ENCODE results near the gene TMEM135.
"Not testable (repeated sequence)": the region's sequence is repeated elsewhere in the genome, so short reads cannot be mapped to it uniquely, and the experiment has no call there.

The TMEM135 gene

DNA sequence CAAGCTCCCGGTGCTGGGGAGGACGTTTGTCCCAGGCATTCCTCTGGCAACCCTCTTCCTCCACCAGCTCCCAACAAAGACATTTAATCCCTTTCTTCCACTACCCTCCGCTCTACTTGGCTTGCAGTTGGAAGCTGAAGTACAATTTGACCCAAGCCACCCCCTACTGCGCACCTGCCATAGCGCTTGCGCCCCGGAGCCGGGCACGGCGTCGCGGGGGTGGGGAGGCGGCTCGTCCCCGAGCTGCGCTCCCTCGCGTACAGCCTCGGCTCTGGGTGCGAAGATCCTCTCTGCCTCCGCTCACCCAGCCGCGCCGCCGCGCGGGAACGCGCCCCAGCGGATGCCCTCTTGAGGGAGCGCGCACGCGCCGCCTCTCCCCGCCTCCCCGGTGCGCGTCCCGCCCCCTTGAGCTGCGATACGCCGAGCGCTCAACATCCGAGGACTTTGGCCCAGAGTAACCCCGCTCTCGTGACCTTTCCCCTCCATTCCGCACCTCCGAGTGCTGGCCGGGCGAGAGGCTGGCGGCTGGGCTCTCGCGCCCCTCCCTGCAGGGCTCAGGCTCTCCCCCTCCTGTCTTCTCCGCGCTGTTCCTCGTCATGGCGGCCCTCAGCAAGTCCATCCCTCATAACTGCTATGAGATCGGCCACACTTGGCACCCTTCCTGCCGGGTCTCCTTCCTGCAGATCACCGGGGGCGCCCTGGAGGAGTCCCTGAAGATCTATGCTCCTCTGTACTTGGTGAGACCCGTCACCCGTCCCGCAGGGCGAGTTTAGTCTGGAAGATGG, at the start of gene TMEM135:
TMEM135 (plus strand) TSS at position 485 of the 785 bp plus-strand sequence; CDS start at position 597, 112 bp downstream.
- peak; percentile 50 for DNase-seq (ENCODE audit: low read depth, low spot score)
- peak within 1 kb of the TSS; percentile 61 for H3K27ac ChIP-seq

DNA sequence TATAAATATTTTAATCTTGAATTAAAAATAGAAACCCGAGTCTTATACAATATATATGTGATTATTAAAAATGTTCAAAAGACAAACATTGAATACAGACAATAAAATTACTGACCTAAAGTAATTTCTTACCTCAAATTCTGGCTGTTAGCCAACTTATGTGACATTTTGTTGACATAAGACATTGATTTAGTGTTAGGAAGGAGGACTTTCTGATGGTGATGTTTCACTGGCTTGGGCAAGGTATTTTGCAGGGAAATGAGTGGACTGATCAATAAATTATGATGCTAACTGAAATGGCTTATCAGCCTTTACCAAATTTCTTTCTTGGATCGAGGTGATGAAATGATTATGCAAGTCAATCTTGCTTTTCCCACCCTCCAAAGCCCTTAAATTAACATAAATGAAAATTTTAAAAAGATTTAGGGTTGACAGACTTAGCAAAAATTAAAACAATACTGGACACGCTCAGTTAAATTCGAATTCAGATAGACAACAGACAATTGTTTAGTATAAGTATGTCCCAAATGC, 49.3 kb upstream of the TMEM135 start:
- no peak overlapping the region for H3K27ac ChIP-seq
- DNase-seq (ENCODE audit: low read depth, low spot score), result no peak

DNA sequence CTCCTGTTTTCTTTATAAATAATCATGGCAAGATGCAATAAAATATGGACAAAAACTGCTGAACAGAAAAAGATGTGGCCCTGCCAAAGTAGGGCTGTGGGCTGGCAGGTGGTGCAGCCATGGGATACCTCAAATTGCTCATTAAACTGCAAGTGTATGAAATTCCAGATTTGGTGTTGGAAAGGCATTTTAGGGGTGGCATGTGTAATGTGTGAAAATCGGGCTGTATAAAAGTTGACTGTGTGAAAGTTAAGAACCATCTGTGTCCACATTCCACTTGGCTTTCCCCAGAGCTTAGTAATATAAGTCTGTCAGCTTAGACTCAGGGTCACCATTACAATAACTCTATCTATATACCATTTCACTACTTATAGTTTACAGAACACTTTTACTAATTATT, 47.7 kb upstream of the TMEM135 start:
- DNase-seq (ENCODE audit: low read depth, low spot score), result no peak
- H3K27ac ChIP-seq, result no peak overlapping the region

DNA sequence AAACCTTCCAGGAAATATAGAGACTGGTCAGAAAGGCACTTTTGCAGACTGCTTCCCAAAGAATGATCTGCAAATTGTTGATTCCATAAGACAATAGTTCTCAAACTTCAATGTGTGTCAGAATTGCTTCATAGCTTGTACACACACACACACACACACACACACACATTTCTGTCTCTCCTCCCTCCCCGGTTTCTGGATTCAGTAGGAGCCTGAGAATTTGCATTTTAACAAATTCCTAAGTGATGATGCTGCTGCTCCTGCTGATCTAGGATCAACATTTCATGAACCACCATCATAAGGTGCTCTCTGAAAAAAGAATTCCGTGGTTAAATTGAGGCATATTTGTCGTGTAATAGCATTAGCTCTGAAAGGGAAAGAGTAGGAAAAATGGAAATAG, 47.2 kb upstream of the TMEM135 start:
- DNase-seq (ENCODE audit: low read depth, low spot score), result peak; percentile 50
- H3K27ac ChIP-seq, result no peak overlapping the region

DNA sequence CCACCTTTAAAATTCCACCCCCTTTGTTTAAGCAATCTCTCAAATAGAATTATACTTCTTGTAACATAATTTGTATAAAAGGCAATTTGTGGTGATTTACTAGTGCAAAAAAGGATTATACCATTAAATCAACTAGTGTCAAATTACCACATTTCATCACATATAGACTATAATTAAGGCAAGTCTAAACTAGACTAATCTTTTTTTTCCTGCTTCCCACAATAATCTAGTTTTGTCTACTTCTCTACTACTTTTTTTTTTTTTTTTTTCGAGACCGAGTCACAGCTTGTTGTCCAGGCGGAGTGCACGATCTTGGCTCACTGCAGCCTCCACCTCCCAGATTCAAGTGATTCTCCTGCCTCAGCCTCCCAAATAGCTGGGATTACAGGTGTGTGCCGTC, 46.4 kb upstream of the TMEM135 start:
- DNase-seq (ENCODE audit: low read depth, low spot score), result no peak
- no peak overlapping the region for H3K27ac ChIP-seq

DNA sequence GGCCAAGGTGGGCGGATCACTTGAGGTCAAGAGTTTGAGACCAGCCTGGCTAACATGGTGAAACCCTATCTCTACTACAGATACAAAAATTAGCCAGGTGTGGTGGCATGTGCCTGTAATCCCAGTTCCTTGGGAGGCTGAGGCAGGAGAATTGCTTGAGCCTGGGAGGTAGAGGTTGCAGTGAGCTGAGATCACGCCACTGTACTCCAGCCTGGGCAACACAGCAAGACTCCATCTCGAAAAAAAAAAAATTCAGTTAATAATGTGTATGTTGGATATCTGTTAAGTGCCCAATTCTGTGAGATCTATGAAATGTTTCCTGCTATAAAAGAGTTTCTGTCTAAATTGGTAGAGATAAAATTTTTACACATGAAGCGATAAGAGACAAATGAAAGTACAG, 45.4 kb upstream of the TMEM135 start:
- not testable (repeated sequence) for H3K27ac ChIP-seq; DNase-seq (ENCODE audit: low read depth, low spot score)

DNA sequence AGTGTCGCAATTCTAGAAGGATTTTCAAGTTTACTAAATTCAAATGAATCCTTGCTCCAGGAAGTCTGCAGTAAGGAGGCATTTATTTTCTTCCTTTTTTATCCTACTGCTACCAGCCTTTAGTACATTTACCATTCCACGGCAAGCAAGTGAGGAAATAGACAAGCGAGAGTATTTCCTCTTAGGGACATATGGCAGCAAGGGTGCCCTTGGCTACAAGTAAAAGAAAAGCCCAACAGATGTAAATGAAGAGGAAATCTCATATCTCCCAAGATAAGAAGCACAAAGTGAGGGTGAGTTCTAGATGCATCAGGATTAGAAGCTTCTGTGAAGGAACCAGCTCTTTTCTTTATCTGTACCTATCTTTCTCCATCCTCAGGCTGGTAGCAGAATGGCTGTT, 44.7 kb upstream of the TMEM135 start:
- DNase-seq (ENCODE audit: low read depth, low spot score), result no peak
- H3K27ac ChIP-seq, result no peak overlapping the region

DNA sequence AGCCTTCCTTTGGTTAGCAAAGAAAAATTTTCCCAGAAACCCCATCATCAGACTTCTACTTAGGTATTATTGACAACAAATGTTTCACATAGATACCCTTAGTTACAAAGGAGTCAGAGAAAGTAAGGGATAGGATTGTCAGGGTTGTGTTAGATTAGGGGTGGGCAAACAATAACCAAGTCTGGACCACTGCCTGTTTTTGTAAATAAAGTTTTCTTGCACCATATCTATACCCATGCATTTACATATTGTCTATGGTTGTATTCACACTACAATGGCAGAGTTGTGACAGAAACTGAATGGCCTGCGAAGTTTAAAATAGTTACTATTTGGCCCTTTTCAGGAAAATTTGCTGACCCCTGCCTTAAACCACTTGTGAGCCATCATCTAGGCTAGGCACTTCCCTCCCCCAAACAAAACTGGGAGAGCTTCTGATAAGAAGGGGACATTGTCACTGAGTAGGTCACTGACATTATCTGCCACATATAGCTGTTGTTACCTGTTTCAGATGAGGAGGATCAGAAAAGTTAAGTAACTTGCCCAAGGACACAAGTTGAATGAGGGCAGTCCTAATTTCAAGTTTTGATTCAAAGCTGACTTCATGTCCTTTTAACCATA, 40.7 kb upstream of the TMEM135 start:
- H3K27ac ChIP-seq, result no peak overlapping the region
- DNase-seq (ENCODE audit: low read depth, low spot score), result no peak

DNA sequence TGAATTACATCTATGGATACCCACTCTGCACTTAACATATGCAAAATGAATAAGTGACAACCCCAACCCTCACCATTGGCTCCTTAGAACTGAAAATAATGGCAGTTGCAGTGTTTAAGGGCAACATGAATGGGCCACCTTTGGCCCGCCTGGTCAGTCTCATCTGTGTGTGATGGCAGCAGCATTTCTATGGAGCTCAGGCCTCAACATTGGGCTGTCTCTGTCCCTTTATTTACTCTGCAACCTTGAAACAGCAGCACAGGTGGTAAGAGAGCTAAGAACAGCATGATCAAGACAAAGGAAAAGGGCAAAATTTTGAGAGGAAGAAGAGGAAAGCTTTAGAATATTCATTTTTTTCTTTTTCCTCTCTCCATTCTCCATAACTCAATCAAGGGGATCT, 38.3 kb upstream of the TMEM135 start:
- DNase-seq (ENCODE audit: low read depth, low spot score), result no peak
- no peak overlapping the region for H3K27ac ChIP-seq

DNA sequence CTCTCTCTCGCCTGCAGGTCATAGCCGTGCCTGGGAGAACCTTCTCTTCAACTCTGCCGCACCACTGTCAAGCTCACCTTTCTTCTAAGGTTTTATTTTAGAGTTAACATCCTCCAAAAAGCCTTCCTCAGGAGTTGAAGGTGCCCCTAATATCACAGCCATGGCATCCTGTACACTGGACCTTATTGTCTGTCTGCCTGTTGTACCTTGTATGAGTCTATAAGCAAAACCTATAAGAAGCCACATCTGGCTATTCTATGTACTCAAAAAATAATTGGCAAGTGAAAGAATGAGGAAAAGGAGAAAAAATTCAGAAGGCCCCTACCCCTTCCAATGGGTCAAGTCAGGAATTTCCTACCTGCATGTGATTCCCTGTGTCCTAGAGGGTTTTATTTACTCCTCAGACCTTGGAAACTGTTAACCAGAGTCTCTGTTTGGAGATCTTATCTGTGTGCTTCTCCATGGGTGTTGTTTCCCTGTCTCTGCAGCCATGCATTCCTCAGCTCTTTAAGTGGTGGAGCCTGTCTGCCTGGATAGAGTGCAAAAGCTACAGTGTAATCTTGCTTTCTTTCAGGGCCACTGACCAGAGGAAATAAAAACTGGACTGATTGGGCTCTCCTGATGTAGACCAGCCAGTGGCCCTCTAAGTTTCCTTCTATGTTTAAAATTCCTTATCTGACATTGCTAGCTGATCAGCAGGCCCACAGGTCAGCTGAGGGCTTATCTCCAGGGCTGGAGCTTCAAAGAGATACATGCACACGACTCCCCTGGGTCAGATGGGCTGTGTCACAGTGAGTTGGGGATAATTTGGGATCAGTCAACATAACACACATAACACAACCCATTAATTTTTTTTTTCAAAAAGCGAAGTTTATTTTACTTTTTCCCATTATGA, 37.6 kb upstream of the TMEM135 start:
- no peak overlapping the region for H3K27ac ChIP-seq
- no peak for DNase-seq (ENCODE audit: low read depth, low spot score)

DNA sequence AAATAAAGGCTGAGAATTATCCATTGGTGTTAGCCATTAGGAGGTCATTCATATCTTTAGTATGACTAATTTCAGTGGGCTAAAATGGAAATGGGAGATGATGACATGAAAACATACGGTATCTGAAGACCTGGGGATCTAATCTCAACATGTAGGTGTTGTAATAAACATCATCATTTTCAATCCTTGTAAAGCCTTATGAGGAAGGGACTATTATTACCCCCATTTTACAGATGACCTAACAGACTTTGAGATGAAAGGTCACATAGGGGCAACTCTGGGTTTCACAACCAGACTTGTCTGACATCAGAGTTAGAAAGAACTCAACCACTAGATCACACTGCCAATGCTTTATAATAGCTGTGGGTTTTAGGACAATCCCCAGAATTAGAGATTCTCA, 34.8 kb upstream of the TMEM135 start:
- no peak for DNase-seq (ENCODE audit: low read depth, low spot score)

DNA sequence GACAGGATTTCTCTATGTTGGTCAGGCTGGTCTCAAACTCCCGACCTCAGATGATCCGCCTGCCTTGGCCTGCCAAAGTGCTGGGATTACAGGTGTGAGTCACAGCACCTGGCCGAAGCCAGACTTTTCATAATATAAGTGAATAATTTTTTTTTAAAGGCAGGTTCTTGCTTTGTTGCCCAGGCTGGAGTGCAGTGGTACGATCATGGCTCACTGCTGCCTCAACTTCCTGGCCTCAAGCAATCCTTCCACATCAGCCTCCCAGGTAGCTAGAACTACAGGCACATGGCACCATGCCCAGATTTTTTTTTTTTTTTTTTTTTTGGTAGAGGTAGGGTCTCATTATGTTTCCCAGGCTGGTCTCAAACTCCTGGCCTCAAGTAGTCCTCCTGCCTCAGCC, 33.5 kb upstream of the TMEM135 start:
- DNase-seq (ENCODE audit: low read depth, low spot score), result not testable (repeated sequence)

More for the DNA sequence above, 34.8 kb upstream of the TMEM135 start:
- H3K27ac ChIP-seq, result no peak overlapping the region

DNA sequence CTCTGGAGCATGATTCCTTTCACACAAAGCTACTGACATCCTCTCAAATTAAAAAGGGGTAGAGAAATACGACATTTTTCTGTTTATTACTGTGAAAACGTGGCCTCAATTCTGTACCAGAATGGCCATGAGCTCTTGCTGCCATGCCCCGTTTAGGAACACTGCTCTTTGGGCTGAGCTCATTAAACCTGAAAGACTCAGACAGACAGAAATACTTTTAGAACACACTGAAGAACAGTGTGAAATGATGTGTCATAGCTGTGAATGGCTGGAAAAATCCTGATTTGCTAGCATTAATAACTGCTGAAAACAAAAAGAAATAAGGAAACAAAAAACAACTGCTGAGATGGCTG, 32.2 kb upstream of the TMEM135 start:
- DNase-seq (ENCODE audit: low read depth, low spot score), result no peak
- peak overlapping the region; percentile 56 for H3K27ac ChIP-seq

More for the DNA sequence above, 33.5 kb upstream of the TMEM135 start:
- H3K27ac ChIP-seq, result peak overlapping the region; percentile 56

DNA sequence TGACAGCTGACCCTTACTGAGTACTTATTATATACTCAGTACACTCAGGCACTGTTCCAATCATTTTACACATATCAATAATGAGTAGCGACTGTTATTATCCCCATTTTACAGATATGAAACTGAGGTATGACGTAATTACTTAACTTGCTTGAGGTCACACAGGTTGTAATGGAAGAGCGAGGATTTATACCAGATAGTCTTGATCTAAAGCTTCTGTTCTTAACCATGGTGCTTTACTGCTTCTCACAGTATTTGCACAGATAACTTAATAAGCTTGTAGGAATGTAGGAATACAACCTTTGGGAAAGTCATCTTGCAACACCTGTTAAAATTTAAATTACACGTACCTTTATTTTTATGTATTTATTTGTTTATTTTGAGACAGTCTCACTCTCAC, 31.7 kb upstream of the TMEM135 start:
- DNase-seq (ENCODE audit: low read depth, low spot score), result no peak
- H3K27ac ChIP-seq, result peak overlapping the region; percentile 56

DNA sequence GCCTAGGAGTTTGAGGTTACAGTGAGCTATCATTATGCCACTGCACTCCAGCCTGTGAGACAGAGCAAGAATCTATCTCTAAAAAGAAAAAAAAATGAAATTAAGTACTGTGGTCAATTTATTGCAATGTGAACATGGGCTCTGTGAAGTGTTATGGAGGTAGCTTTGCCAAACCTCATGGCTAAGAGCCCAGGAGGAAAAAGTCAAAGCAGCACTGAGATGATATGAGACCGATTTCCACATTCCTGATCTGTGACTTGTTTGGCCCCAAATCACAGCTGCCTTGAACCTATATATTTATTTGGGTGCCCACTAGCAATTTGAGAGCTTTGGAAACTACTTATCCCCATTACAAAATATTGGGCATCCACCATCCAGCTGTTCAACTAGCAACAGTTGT, 29.8 kb upstream of the TMEM135 start:
- DNase-seq (ENCODE audit: low read depth, low spot score), result no peak
- H3K27ac ChIP-seq, result no peak overlapping the region

DNA sequence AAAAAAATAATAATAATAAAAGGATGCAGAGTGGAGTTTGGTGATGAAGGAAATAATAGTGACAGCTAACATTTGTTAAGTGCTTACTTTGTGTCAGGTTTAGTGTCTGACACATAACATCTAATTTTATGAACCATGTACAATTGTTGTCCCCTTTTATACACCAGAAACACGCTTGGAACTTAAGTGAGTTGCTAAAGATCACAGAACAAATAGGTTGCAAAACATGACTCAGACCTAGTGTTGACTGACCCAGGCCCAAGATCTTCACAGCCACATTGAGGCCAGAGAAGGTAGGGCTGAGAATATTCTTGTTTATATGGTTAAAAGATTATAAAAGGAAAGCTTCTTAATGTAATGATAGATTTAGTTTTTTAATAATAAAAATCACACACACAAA, 25.6 kb upstream of the TMEM135 start:
- no peak for DNase-seq (ENCODE audit: low read depth, low spot score)
- H3K27ac ChIP-seq, result no peak overlapping the region

DNA sequence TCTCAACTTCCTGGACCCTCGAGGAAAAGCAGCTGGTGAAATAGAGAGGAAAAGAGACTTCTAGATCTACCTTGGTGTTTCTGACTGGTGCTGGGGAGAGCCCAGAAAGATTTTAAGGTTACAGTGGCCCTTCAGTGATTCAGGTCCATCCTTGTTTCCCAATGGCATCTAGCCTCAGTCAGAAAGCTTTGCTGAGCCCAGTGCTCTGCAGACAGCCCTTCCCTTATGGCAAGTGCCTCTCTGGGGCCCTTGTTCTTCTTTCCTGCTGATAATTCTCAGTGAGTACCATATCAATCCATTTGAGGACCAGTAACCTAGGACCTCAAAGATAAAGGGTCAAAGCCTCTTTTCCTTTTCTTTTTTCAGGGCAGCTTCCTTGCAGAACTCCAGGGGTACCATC, 25.1 kb upstream of the TMEM135 start:
- no peak overlapping the region for H3K27ac ChIP-seq
- no peak for DNase-seq (ENCODE audit: low read depth, low spot score)

DNA sequence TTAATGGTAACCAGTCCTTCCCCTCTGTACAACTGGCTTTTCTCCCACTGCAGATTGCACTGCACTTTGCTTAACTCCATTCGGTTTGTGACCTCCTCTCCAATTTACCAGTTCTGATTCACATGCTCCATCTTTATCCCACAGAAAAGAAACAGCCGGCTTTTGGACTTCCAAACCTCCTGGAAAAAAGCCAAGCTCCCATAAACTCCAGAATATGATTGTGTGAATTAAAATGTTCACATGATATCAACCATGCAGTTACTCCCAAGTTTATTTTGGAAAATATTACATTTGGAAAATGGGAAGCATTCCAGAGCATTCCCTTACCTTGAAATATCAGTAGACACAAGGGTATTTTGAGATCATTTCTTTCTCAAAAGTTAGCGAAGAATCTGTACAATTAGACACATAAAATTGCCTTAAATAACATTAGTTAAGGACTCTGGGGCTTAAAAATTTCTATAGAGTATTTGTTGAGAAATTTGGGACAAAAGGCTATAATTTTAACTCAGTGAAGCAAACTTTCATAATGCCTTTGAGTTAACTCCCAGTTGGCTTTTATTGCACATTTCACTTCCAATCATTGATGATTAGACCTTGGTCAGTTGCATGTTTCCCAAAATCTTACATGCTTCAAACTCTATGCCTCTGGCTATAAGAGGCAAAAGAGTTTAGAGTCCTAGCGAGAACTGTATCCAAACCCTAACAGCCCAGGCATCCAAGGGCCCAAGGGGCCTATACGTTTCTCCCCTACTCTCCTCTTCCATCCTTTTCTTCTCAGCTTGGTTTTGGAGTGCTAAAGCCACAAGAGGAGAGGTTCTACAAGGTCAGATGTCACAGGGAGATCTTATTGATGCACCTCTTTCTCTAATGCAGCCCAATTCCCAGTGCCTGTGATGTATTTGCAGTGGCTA, 23.6 kb upstream of the TMEM135 start:
- no peak for DNase-seq (ENCODE audit: low read depth, low spot score)
- no peak overlapping the region for H3K27ac ChIP-seq

DNA sequence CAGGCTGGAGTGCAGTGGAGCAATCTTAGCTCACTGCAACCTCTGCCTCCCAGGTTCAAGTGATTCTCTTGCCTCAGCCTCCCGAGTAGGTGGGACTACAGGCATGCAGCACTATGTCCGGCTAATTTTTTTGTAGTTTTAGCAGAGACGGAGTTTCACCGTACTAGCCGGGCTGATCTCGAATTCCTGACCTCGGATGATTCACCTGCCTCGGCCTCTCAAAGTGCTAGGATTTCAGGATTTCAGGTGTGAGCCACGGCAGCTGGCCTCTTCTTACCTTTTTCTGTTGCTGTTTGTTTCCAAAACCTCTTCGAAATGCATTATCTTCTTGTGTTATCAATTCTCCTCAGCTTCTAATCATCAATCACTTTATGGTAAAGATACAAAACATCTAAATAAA, 22.1 kb upstream of the TMEM135 start:
- H3K27ac ChIP-seq, result no peak overlapping the region
- no peak for DNase-seq (ENCODE audit: low read depth, low spot score)

Data from epithelial cell of prostate (primary cell).